Activated gamma-delta T cell treated with Interleukin-2 at 50 U/mL for 16 hours (primary cell): Measurements from ENCODE around the gene ARHGAP10.

Source experiments
- DNase-seq: peaks from one replicate; pipeline ENCODE4 v3.0.0-alpha.2; 2020

Gene ARHGAP10

GRCh38 chr4:148109216-148109615, 377.3 kb downstream of the ARHGAP10 start:
- no peak for DNase-seq

- DNase-seq, result no peak
Observed at GRCh38 chr4:148110169-148110568, 378.3 kb downstream of the ARHGAP10 start.

- no peak for DNase-seq
Observed at GRCh38 chr4:148112231-148112982, 380.5 kb downstream of the ARHGAP10 start.

GRCh38 chr4:148114436-148114835, 382.5 kb downstream of the ARHGAP10 start:
- no peak for DNase-seq

- no peak for DNase-seq
Observed at GRCh38 chr4:148116264-148116663, 384.4 kb downstream of the ARHGAP10 start.

- DNase-seq, result no peak
Observed at GRCh38 chr4:148116969-148117368, 385.1 kb downstream of the ARHGAP10 start.

- no peak for DNase-seq
Observed at GRCh38 chr4:148118179-148118578, 386.3 kb downstream of the ARHGAP10 start.

- no peak for DNase-seq
Observed at GRCh38 chr4:148118633-148119032, 386.7 kb downstream of the ARHGAP10 start.

- DNase-seq, result no peak
Observed at GRCh38 chr4:148120216-148120615, 388.3 kb downstream of the ARHGAP10 start.
